ENCODE results near the gene NAPG. TPM values are rescaled to one million over a fixed set of nuclear protein-coding genes. Genes with fewer than 3 reads are reported as not detected.

NAPG gene
- total and polyA plus RNA-seq, 9 of the 15 experiments (the other 6 are each of a cell fraction or from before 2014, with no cell fraction given) = 31.6 to 63.3 (median 50.9) TPM

DNA sequence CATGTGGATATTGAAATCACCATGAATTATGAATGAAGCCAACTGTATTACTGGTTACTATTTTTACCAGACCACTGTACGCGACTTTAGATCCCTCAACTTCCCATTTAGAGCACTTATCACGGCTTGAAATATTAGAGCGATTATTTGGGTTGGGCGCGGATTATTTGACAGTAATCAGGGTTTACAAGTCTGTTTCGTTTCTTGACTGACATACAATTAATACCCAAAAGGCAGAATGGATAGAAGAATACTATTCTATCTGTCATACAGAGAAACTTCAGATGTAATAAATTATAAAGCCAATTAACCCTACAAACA, 496 bp upstream of the NAPG start:
- FAIRE-seq (no peak), ATAC-seq (no peak), DNase-seq (ENCODE audit: extremely low read depth in 1 of 4, low spot score in 3 of 4) (no peak)
- Histone ChIP-seq H4K20me1 (replicated peaks; ENCODE audit: control insufficient read depth, insufficient read depth, low read length) (peaks cover 10% of the 10 kb centered on the region; the same call in 1 of the 2 replicates), H3K4me1 (replicated peaks in 1 of 2; ENCODE audit: control insufficient read depth in 2 of 2, insufficient read depth in 2 of 2, low read length in 2 of 2) (peaks cover 9 to 27% of the 10 kb centered on the region in 2 experiments), H3K36me3 (ENCODE audit: control insufficient read depth, insufficient read depth, low read length) (peaks cover 3% of the 10 kb centered on the region; the same call in 1 of the 3 replicates), H3K9me3 (replicated peaks; ENCODE audit: control insufficient read depth, insufficient read depth, low read depth, low read length) (no peaks in the 10 kb centered on the region), H3K4me2 (ENCODE audit: insufficient read depth, low read length) (peak overlapping the region; percentile 98), H3K27ac (ENCODE audit: extremely low read depth, low read depth, low read length) (no peak overlapping the region), H2AFZ (ENCODE audit: low read depth, low read length) (peak overlapping the region; percentile 93), H3K79me2 (ENCODE audit: control insufficient read depth, insufficient read depth, low read length) (peaks cover 41% of the 10 kb centered on the region), H3K27me3 (ENCODE audit: control insufficient read depth in 2 of 2, insufficient read depth in 2 of 2, low read length in 2 of 2) (no peaks in the 10 kb centered on the region), H3K9me1 (ENCODE audit: control insufficient read depth, insufficient read depth, low read length) (no peaks in the 10 kb centered on the region), H3K4me3 (peak overlapping the region; percentile 77), H3K9ac (ENCODE audit: insufficient read depth in 1 of 2, low read depth in 2 of 2, low read length in 2 of 2) (peak overlapping the region in 1 of 2 experiments; percentile 78; a peak in 2 of 4 replicates)
- no TSS peak for BruUV-seq (replicated peaks)
- ChIA-PET CTCF (ENCODE audit: low intra/inter-chr PET ratio) (no interaction called here), POLR2A (interaction anchor here (0.6 to 1.4 kb wide), 4 partner anchors 9 to 254 kb away, joined by 3 to 12 read pairs (median 4); no protein-coding TSS in a partner anchor)
- in situ Hi-C loops (cut with MboI) = no loop called here
- WGBS (ENCODE audit: insufficient coverage, low coverage, missing lambda C conversion rate) = 84% methylated on average over 7 of the region's 7 CpGs
- intact Hi-C loops (cut with micrococcal nuclease) = loop anchor here (10.0 kb wide), 1 partner anchor 821 kb away; the partner anchor contains the start of gene RAB31
- TF ChIP-seq, protein P1, sequence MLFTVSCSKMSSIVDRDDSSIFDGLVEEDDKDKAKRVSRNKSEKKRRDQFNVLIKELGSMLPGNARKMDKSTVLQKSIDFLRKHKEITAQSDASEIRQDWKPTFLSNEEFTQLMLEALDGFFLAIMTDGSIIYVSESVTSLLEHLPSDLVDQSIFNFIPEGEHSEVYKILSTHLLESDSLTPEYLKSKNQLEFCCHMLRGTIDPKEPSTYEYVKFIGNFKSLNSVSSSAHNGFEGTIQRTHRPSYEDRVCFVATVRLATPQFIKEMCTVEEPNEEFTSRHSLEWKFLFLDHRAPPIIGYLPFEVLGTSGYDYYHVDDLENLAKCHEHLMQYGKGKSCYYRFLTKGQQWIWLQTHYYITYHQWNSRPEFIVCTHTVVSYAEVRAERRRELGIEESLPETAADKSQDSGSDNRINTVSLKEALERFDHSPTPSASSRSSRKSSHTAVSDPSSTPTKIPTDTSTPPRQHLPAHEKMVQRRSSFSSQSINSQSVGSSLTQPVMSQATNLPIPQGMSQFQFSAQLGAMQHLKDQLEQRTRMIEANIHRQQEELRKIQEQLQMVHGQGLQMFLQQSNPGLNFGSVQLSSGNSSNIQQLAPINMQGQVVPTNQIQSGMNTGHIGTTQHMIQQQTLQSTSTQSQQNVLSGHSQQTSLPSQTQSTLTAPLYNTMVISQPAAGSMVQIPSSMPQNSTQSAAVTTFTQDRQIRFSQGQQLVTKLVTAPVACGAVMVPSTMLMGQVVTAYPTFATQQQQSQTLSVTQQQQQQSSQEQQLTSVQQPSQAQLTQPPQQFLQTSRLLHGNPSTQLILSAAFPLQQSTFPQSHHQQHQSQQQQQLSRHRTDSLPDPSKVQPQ (CRISPR knock-in tag; IDR thresholded peaks at IDR 0.05; ENCODE audit: borderline replicate concordance) = no peak
- TF ChIP-seq MTA3 (IDR thresholded peaks at IDR 0.05; ENCODE audit: borderline replicate concordance) = no peak
- no peak for TF ChIP-seq ZNF217 (CRISPR knock-in tag; IDR thresholded peaks at IDR 0.05)
- TF ChIP-seq, protein P2, sequence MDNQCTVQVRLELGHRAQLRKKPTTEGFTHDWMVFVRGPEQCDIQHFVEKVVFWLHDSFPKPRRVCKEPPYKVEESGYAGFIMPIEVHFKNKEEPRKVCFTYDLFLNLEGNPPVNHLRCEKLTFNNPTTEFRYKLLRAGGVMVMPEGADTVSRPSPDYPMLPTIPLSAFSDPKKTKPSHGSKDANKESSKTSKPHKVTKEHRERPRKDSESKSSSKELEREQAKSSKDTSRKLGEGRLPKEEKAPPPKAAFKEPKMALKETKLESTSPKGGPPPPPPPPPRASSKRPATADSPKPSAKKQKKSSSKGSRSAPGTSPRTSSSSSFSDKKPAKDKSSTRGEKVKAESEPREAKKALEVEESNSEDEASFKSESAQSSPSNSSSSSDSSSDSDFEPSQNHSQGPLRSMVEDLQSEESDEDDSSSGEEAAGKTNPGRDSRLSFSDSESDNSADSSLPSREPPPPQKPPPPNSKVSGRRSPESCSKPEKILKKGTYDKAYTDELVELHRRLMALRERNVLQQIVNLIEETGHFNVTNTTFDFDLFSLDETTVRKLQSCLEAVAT (IDR thresholded peaks at IDR 0.05) = peak in 1 of 2 experiments; percentile 89; a peak in 2 of 4 replicates
- no peak for TF ChIP-seq ZKSCAN1 (IDR thresholded peaks at IDR 0.05; ENCODE audit: low read depth, low read length)
- TF ChIP-seq ZNF57 (CRISPR knock-in tag; IDR thresholded peaks at IDR 0.05) = no peak
- no peak for TF ChIP-seq ZNF644 (tag; IDR thresholded peaks at IDR 0.05; ENCODE audit: low read depth)
- no peak for TF ChIP-seq MEF2D (tag; conservative IDR thresholded peaks at IDR 0.05; ENCODE audit: low read depth)
- no peak for TF ChIP-seq NBN (IDR thresholded peaks at IDR 0.05; ENCODE audit: low read depth)
- 0 out of 2 replicates have a peak, but pooled peaks have one; percentile 51 for TF ChIP-seq ZNF589 (CRISPR knock-in tag; IDR thresholded peaks at IDR 0.05; ENCODE audit: low read depth)
- TF ChIP-seq ARID2 (IDR thresholded peaks at IDR 0.05) = no peak
- TF ChIP-seq MEF2A (IDR thresholded peaks at IDR 0.05; ENCODE audit: control insufficient read depth, low read depth, low read length) = no peak
- TF ChIP-seq, protein P3, sequence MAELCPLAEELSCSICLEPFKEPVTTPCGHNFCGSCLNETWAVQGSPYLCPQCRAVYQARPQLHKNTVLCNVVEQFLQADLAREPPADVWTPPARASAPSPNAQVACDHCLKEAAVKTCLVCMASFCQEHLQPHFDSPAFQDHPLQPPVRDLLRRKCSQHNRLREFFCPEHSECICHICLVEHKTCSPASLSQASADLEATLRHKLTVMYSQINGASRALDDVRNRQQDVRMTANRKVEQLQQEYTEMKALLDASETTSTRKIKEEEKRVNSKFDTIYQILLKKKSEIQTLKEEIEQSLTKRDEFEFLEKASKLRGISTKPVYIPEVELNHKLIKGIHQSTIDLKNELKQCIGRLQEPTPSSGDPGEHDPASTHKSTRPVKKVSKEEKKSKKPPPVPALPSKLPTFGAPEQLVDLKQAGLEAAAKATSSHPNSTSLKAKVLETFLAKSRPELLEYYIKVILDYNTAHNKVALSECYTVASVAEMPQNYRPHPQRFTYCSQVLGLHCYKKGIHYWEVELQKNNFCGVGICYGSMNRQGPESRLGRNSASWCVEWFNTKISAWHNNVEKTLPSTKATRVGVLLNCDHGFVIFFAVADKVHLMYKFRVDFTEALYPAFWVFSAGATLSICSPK (IDR thresholded peaks at IDR 0.05; ENCODE audit: borderline replicate concordance) = no peak
- TF ChIP-seq CBX1 (IDR thresholded peaks at IDR 0.05; ENCODE audit: low read depth) = no peak
- TF ChIP-seq RFX1 (IDR thresholded peaks at IDR 0.05) = no peak
- no peak for TF ChIP-seq E2F3 (CRISPR knock-in tag; IDR thresholded peaks at IDR 0.05)
- TF ChIP-seq, protein P4, sequence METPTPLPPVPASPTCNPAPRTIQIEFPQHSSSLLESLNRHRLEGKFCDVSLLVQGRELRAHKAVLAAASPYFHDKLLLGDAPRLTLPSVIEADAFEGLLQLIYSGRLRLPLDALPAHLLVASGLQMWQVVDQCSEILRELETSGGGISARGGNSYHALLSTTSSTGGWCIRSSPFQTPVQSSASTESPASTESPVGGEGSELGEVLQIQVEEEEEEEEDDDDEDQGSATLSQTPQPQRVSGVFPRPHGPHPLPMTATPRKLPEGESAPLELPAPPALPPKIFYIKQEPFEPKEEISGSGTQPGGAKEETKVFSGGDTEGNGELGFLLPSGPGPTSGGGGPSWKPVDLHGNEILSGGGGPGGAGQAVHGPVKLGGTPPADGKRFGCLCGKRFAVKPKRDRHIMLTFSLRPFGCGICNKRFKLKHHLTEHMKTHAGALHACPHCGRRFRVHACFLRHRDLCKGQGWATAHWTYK (CRISPR knock-in tag; IDR thresholded peaks at IDR 0.05) = no peak
